GM12878 (cell line): ENCODE data around the gene POLD1. TPM values are rescaled to one million over a fixed set of nuclear protein-coding genes. Genes with fewer than 3 reads are reported as not detected.

ENCODE experiments used
- ATAC-seq: fragments of 200-7000 bp; cut with Tn5 transposase; 3 replicates; pipeline ENCODE4 v1.9.1; 2020; ENCODE audit warnings: mild to moderate bottlenecking, moderate library complexity
- BruUV-seq: library from RNA; stranded (reverse); fragments of 400-500 nt; replicated peaks from 2 replicates; lab custom pipeline; 2021; lab: Mats Ljungman, UMichigan
- CTCF ChIA-PET: fragments of 300-600 bp; sonication (Branson Sonifier 250); formaldehyde crosslinking; extraction: SDS; loops from one replicate; lab custom pipeline; 2021; ENCODE audit warnings: inconsistent platforms; lab: Yijun Ruan, JAX
- POLR2A ChIA-PET: fragments of 350-600 bp; formaldehyde crosslinking; extraction: SDS; loops from one replicate; lab custom pipeline; 2021; ENCODE audit warnings: inconsistent platforms; lab: Charles Lee
- RAD21 ChIA-PET: fragments of 300-600 bp; sonication (Branson Sonifier 250); formaldehyde crosslinking; loops from one replicate; lab custom pipeline; 2023; ENCODE audit warnings: antibody characterized with exemption; ENCODE audit not compliant: unreplicated experiment; lab: Charles Lee
- SMC1A ChIA-PET: fragments of 300-600 bp; sonication (Branson Sonifier 250); formaldehyde crosslinking; loops from one replicate; lab custom pipeline; 2023; ENCODE audit not compliant: unreplicated experiment, uncharacterized antibody; lab: Charles Lee
- DNase-seq: peaks from one replicate; pipeline ENCODE4 v3.0.0-alpha.2; 2011; ENCODE audit warnings: low read depth, low spot score
- FAIRE-seq: peaks from 3 replicates; lab custom pipeline; 2011; peaks lifted over from hg19 to GRCh38; lab: Jason Lieb, UNC
- H2AFZ ChIP-seq: 2 replicates; pipeline ENCODE4 v1.6.0; 2011; ENCODE audit warnings: low read depth, low read length, control low read depth; ENCODE audit not compliant: control insufficient read depth
- H3K27ac ChIP-seq: 2 replicates; pipeline ENCODE4 v1.5.1; 2011; ENCODE audit warnings: control low read depth; ENCODE audit not compliant: control insufficient read depth, insufficient read depth
- H3K27me3 ChIP-seq, 2 experiments: replicated peaks in 1 of 2; 2 replicates each; pipeline versions ENCODE4 v1.6.0 to v1.6.1; 2011; ENCODE audit warnings: low read length in 1 of 2; ENCODE audit not compliant: control insufficient read depth in 2 of 2, insufficient read depth in 2 of 2
- H3K36me3 ChIP-seq, 2 experiments: 2 replicates each; pipeline ENCODE4 v1.5.1; 2011; ENCODE audit warnings: low read length in 1 of 2; ENCODE audit not compliant: control insufficient read depth in 2 of 2, insufficient read depth in 2 of 2
- H3K4me1 ChIP-seq: 2 replicates; pipeline ENCODE4 v1.6.1; 2011; ENCODE audit warnings: mild to moderate bottlenecking, low read length, moderate library complexity, mixed read lengths; ENCODE audit not compliant: control insufficient read depth, insufficient read depth
- H3K4me2 ChIP-seq: 2 replicates; pipeline ENCODE4 v1.6.0; 2011; ENCODE audit warnings: control low read depth; ENCODE audit not compliant: control insufficient read depth, insufficient read depth
- H3K4me3 ChIP-seq: fragments of 200-600 bp; sonication (generic); 2 replicates; pipeline ENCODE4 v1.5.1; 2016
- H3K79me2 ChIP-seq: 2 replicates; pipeline ENCODE4 v1.6.0; 2011; ENCODE audit warnings: low read length; ENCODE audit not compliant: control insufficient read depth, insufficient read depth
- H3K9ac ChIP-seq: 2 replicates; pipeline ENCODE4 v1.8.0; 2011; ENCODE audit warnings: low read length, control low read depth, mixed read lengths; ENCODE audit not compliant: control insufficient read depth, insufficient read depth
- H3K9me3 ChIP-seq: replicated peaks from 3 replicates; pipeline ENCODE4 v1.5.1; 2011; ENCODE audit warnings: mild to moderate bottlenecking, low read length; ENCODE audit not compliant: control insufficient read depth, insufficient read depth
- H4K20me1 ChIP-seq: 2 replicates; pipeline ENCODE4 v1.6.0; 2011; ENCODE audit not compliant: control insufficient read depth, insufficient read depth
- BHLHE40 ChIP-seq, 2 experiments: fragments of 450-650 bp in 1 of 2; IDR thresholded peaks; 2 replicates each; pipeline ENCODE4 v1.6.1; 2011 to 2017; ENCODE audit warnings: low read depth in 2 of 2, borderline replicate concordance in 1 of 2, improper control_type of control experiment in 1 of 2, low read length in 1 of 2, mild to moderate bottlenecking in 1 of 2
- GATAD2B ChIP-seq: fragments of 450-650 bp; conservative IDR thresholded peaks from 2 replicates; pipeline ENCODE4 v1.6.1; 2017; ENCODE audit warnings: low read depth, mild to moderate bottlenecking, moderate library complexity
- NR2C1 ChIP-seq: fragments of 450-650 bp; IDR thresholded peaks from 2 replicates; pipeline ENCODE4 v1.6.1; 2017; ENCODE audit warnings: antibody characterized with exemption, mild to moderate bottlenecking, moderate library complexity
- SIX5 ChIP-seq: IDR thresholded peaks from 2 replicates; pipeline ENCODE4 v1.6.1; 2011; ENCODE audit warnings: mild to moderate bottlenecking, low read depth, low read length, moderate library complexity; ENCODE audit not compliant: severe bottlenecking
- SMARCA5 ChIP-seq: fragments of 450-650 bp; IDR thresholded peaks from 2 replicates; pipeline ENCODE4 v1.6.1; 2017; ENCODE audit warnings: mild to moderate bottlenecking
- SREBF2 ChIP-seq: IDR thresholded peaks from 2 replicates; pipeline ENCODE4 v1.6.1; 2012; ENCODE audit warnings: mild to moderate bottlenecking, low read length
- STAT1 ChIP-seq: fragments of 450-650 bp; conservative IDR thresholded peaks from 2 replicates; pipeline ENCODE4 v1.6.1; 2014; ENCODE audit warnings: antibody characterized with exemption, mild to moderate bottlenecking
- ZNF384 ChIP-seq: IDR thresholded peaks from 2 replicates; pipeline ENCODE4 v1.6.1; 2012; ENCODE audit warnings: low read depth, mild to moderate bottlenecking, low read length, improper control_type of control experiment, borderline replicate concordance
- WGBS: methylation state at CpG from one replicate; pipeline ENCODE4 v1.1.6; 2016; ENCODE audit warnings: low lambda C conversion rate; ENCODE audit not compliant: insufficient replicate concordance, insufficient coverage; ENCODE audit errors: missing lambda C conversion rate; 5-methylcytosine and 5-hydroxymethylcytosine counted together
- in situ Hi-C: fragments of 300-500 bp; cut with MboI; formaldehyde crosslinking; loops from 9 replicates; pipeline ENCODE4 v1.14.3; 2018; ENCODE audit warnings: mixed read lengths
- intact Hi-C: fragments of 100-400 bp; cut with micrococcal nuclease; formaldehyde crosslinking; loops from one replicate; pipeline ENCODE4 v1.14.2; 2022; ENCODE audit not compliant: unreplicated experiment
- polyA plus RNA-seq, 11 experiments: library from polyadenylated mRNA; depleted of rRNA in 4 of 11; unstranded in 6 of 11; stranded (reverse) in 5 of 11; fragments of >200 nt; fragmentation: Nextera tagmentation in 4 of 11; fragmentation: Illumina TruSeq in 1 of 11; extraction: Ambion mirVana in 4 of 11; extraction: Trizol in 1 of 11; gene quantifications; 1 replicate in 1 of 11; 2 replicates in 10 of 11; pipeline versions ENCODE4 v1.2.1 to v1.2.3, GENCODE V29; 2011 to 2016; ENCODE audit warnings: inconsistent platforms in 2 of 11, missing spikeins in 2 of 11, low read depth in 1 of 11
- total RNA-seq, 4 experiments: library from RNA; depleted of rRNA in 3 of 4; stranded (reverse); fragments of >200 nt in 3 of 4; fragmentation: Illumina TruSeq in 1 of 4; extraction: Trizol in 1 of 4; gene quantifications; 2 replicates each; pipeline versions ENCODE4 v1.2.1 to v1.2.3, GENCODE V29; 2013 to 2021
- TF ChIP-seq, protein P1 (sequence below): fragments of 450-650 bp; IDR thresholded peaks from 2 replicates; pipeline ENCODE4 v1.6.1; 2016; ENCODE audit warnings: mild to moderate bottlenecking
- TF ChIP-seq, protein P2 (sequence below): fragments of 450-650 bp; IDR thresholded peaks from 2 replicates; pipeline ENCODE4 v1.6.1; 2016; ENCODE audit warnings: mild to moderate bottlenecking, moderate library complexity, borderline replicate concordance

The POLD1 gene
- total and polyA plus RNA-seq, 10 of the 15 experiments (the other 5 are each of a cell fraction or from before 2014, with no cell fraction given), result 0.76 to 165 (median 63.4) TPM

DNA sequence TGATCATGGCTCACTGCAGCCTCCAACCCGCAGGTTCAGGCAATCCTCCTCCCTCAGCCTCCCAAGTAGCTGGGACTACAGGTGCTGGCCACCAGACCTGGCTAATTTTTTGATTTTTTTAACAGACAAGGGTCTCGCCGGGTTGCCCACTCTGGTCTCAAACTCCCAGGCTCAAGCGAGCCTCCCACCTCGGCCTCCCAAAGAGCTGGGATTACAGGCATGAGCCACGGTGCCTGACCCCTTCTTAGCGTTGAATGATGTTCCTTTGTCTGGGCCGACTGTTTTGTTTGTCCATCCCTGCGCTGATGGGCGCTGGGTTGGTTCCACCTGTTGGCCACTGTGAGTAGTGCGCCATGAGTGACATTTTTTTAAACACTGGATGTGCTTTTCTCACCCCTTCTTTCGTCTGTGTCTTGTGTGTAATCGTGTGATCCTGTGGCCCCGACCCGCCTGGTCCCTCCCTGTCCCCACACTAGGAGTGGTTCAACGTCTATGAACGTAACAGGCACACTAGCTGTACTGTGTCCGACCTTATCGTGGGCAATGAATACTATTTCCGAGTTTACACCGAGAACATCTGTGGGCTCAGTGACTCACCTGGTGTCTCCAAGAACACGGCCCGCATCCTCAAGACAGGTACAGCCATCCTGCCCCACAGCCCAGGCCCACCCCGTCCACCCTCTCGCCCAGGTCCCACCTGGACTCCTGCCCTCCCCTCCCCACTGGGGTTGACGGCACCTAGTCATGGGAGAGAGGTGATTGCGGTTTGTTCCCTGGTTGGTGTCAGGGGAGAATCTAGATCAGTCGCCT lies 77.1 kb downstream of the POLD1 start (continued):
- no peak for TF ChIP-seq GATAD2B
- TF ChIP-seq ZNF384, result peak; percentile 75; the same call in 1 of the 2 replicates
- TF ChIP-seq STAT1, result no peak
- TF ChIP-seq SIX5, result no peak
- TF ChIP-seq NR2C1, result no peak
- TF ChIP-seq, protein P1, sequence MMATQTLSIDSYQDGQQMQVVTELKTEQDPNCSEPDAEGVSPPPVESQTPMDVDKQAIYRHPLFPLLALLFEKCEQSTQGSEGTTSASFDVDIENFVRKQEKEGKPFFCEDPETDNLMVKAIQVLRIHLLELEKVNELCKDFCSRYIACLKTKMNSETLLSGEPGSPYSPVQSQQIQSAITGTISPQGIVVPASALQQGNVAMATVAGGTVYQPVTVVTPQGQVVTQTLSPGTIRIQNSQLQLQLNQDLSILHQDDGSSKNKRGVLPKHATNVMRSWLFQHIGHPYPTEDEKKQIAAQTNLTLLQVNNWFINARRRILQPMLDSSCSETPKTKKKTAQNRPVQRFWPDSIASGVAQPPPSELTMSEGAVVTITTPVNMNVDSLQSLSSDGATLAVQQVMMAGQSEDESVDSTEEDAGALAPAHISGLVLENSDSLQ, result peak; percentile 72
- TF ChIP-seq BHLHE40 (IDR thresholded peaks at IDR 0.05; ENCODE audit: borderline replicate concordance in 1 of 2, low read depth in 2 of 2, low read length in 1 of 2), result peak in 1 of 2 experiments; percentile 32; a peak in 1 of 4 replicates
- TF ChIP-seq SMARCA5, result peak; percentile 85

DNA sequence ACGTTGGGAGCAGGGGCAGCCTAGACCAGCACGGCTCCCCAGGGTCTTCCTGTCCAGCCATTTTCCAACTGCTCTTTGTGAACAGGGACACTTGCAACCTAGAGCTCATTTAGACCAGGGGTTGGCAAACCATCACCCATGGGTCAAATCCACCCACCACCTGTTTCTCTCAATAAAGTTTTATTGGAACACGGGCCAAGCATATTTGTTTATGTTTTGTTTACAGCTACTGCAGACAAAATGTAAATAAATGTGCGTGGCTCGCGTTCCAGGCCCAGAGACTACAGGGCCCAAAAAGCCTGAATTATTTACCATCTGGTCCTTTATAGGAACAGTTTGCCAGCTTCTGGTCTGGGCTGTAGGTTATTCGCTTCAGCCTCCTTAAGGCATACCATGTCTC lies 78.8 kb downstream of the POLD1 start:
- intact Hi-C loops, result no loop called here

More for the DNA sequence above, 78.8 kb downstream of the POLD1 start:
- Histone ChIP-seq H3K9me3 (no peaks in the 10 kb centered on the region), H3K4me3 (no peak overlapping the region), H3K27ac (no peak overlapping the region), H3K4me2 (no peak overlapping the region), H3K36me3 (no peaks in the 10 kb centered on the region), H4K20me1 (no peaks in the 10 kb centered on the region), H3K9ac (no peak overlapping the region), H3K4me1 (peaks cover 20% of the 10 kb centered on the region), H3K79me2 (no peaks in the 10 kb centered on the region), H2AFZ (no peak overlapping the region), H3K27me3 (no peaks in the 10 kb centered on the region)
- in situ Hi-C loops, result loop anchor here (5.0 kb wide), 1 partner anchor 96 kb away; the partner anchor contains the start of gene NAPSA
- FAIRE-seq (no peak), DNase-seq (no peak), ATAC-seq (no peak)
- POLR2A ChIA-PET, result interaction anchor here (0.6 to 1.1 kb wide), 2 partner anchors 10 to 94 kb away, joined by 3 to 4 read pairs; no protein-coding TSS in a partner anchor
- RAD21 ChIA-PET, result interaction anchor here (1.0 to 3.9 kb wide), 7 partner anchors 31 to 106 kb away, joined by 3 to 72 read pairs (median 4); partner anchors contain the start of genes MYBPC2 and NR1H2
- SMC1A ChIA-PET, result interaction anchor here (0.6 to 4.6 kb wide), 6 partner anchors 29 to 105 kb away, joined by 3 to 68 read pairs (median 4); partner anchors contain the start of gene NR1H2
- CTCF ChIA-PET, result interaction anchor here (0.8 to 4.6 kb wide), 7 partner anchors 16 to 112 kb away, joined by 3 to 167 read pairs (median 5); partner anchors contain the start of gene NAPSA
- no TSS peak for BruUV-seq
- 51% methylated on average over 7 of the region's 7 CpGs for WGBS
- TF ChIP-seq, protein P2, sequence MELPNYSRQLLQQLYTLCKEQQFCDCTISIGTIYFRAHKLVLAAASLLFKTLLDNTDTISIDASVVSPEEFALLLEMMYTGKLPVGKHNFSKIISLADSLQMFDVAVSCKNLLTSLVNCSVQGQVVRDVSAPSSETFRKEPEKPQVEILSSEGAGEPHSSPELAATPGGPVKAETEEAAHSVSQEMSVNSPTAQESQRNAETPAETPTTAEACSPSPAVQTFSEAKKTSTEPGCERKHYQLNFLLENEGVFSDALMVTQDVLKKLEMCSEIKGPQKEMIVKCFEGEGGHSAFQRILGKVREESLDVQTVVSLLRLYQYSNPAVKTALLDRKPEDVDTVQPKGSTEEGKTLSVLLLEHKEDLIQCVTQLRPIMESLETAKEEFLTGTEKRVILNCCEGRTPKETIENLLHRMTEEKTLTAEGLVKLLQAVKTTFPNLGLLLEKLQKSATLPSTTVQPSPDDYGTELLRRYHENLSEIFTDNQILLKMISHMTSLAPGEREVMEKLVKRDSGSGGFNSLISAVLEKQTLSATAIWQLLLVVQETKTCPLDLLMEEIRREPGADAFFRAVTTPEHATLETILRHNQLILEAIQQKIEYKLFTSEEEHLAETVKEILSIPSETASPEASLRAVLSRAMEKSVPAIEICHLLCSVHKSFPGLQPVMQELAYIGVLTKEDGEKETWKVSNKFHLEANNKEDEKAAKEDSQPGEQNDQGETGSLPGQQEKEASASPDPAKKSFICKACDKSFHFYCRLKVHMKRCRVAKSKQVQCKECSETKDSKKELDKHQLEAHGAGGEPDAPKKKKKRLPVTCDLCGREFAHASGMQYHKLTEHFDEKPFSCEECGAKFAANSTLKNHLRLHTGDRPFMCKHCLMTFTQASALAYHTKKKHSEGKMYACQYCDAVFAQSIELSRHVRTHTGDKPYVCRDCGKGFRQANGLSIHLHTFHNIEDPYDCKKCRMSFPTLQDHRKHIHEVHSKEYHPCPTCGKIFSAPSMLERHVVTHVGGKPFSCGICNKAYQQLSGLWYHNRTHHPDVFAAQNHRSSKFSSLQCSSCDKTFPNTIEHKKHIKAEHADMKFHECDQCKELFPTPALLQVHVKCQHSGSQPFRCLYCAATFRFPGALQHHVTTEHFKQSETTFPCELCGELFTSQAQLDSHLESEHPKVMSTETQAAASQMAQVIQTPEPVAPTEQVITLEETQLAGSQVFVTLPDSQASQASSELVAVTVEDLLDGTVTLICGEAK, result peak; percentile 79
- TF ChIP-seq SREBF2, result no peak
